Smooth muscle cell (in vitro differentiated cells): ENCODE measurements around the gene ATF6B. TPM values are rescaled to one million over a fixed set of nuclear protein-coding genes. Genes with fewer than 3 reads are reported as not detected.

Source experiments
- DNase-seq: peaks from one replicate; lab custom pipeline; 2025; ENCODE audit not compliant: unreplicated experiment; lab: John Stamatoyannopoulos, UW
- H2AFZ ChIP-seq: fragments of 200-600 bp; sonication (generic); 2 replicates; pipeline ENCODE4 v1.6.0; 2016; ENCODE audit warnings: antibody characterized with exemption, low read depth, mild to moderate bottlenecking
- H3F3A ChIP-seq: fragments of 200-600 bp; sonication (generic); 2 replicates; pipeline ENCODE4 v1.6.0; 2017; ENCODE audit warnings: antibody characterized with exemption, low read depth
- H3K27ac ChIP-seq: fragments of 200-600 bp; sonication (generic); 2 replicates; pipeline ENCODE4 v1.5.1; 2016; ENCODE audit warnings: low read depth, mild to moderate bottlenecking
- H3K27me3 ChIP-seq: fragments of 200-600 bp; sonication (generic); 2 replicates; pipeline ENCODE4 v1.6.1; 2016; ENCODE audit warnings: low read depth, mild to moderate bottlenecking
- H3K36me3 ChIP-seq: fragments of 200-600 bp; sonication (generic); 2 replicates; pipeline ENCODE4 v1.5.1; 2016; ENCODE audit warnings: low read depth
- H3K4me1 ChIP-seq: fragments of 200-600 bp; sonication (generic); 2 replicates; pipeline ENCODE4 v1.5.1; 2016; ENCODE audit warnings: low read depth
- H3K4me2 ChIP-seq: fragments of 200-600 bp; sonication (generic); 2 replicates; pipeline ENCODE4 v1.6.0; 2016; ENCODE audit warnings: mild to moderate bottlenecking
- H3K4me3 ChIP-seq: fragments of 200-600 bp; sonication (generic); 2 replicates; pipeline ENCODE4 v1.5.1; 2016; ENCODE audit warnings: mild to moderate bottlenecking
- H3K79me2 ChIP-seq: fragments of 200-600 bp; sonication (generic); 2 replicates; pipeline ENCODE4 v1.6.0; 2016; ENCODE audit warnings: low read depth, mild to moderate bottlenecking
- H3K9ac ChIP-seq: fragments of 200-600 bp; sonication (generic); 2 replicates; pipeline ENCODE4 v1.6.0; 2016; ENCODE audit warnings: low read depth
- H3K9me3 ChIP-seq: fragments of 200-600 bp; sonication (generic); replicated peaks from 2 replicates; pipeline ENCODE4 v1.5.1; 2016; ENCODE audit warnings: low read depth
- H4K20me1 ChIP-seq: fragments of 200-600 bp; sonication (generic); 2 replicates; pipeline ENCODE4 v1.6.0; 2016; ENCODE audit warnings: low read depth
- CTCF ChIP-seq: fragments of 200-600 bp; sonication (generic); IDR thresholded peaks from 2 replicates; pipeline ENCODE4 v1.5.1; 2017; ENCODE audit warnings: borderline replicate concordance, mild to moderate bottlenecking, antibody characterized with exemption; ENCODE audit not compliant: insufficient read depth, poor library complexity, severe bottlenecking
- WGBS: methylation state at CpG from one replicate; pipeline ENCODE4 v1.1.7; 2016; ENCODE audit warnings: low lambda C conversion rate; 5-methylcytosine and 5-hydroxymethylcytosine counted together
- polyA plus RNA-seq: library from polyadenylated mRNA; unstranded; fragments of >200 nt; fragmentation: Nextera tagmentation; extraction: Ambion mirVana; gene quantifications from 2 replicates; pipeline ENCODE4 v1.2.1, GENCODE V29; 2016
- total RNA-seq: library from RNA; depleted of rRNA; stranded (reverse); fragments of >200 nt; gene quantifications from 2 replicates; pipeline ENCODE4 v1.2.3, GENCODE V29; 2014

ATF6B gene
- total and polyA plus RNA-seq, 2 experiments from 2014 or later = 22.2 to 22.5 TPM

- Histone ChIP-seq H3K9me3 (no peaks in the 10 kb centered on the region), H3F3A (peaks cover 7% of the 10 kb centered on the region), H3K4me3 (no peak within 1 kb of the TSS), H2AFZ (no peak within 1 kb of the TSS), H3K4me2 (peak within 1 kb of the TSS; percentile 11), H3K4me1 (peaks cover 5% of the 10 kb centered on the region), H3K27me3 (peaks cover 16% of the 10 kb centered on the region), H3K36me3 (no peaks in the 10 kb centered on the region), H4K20me1 (no peaks in the 10 kb centered on the region), H3K79me2 (no peaks in the 10 kb centered on the region), H3K27ac (no peak within 1 kb of the TSS), H3K9ac (no peak within 1 kb of the TSS)
- TF ChIP-seq CTCF = no peak
- DNase-seq = no peak
- WGBS = 48% methylated on average over 9 of the region's 12 CpGs
Observed at GRCh38 chr6:32109114-32109764, 18.8 kb downstream of the ATF6B start, which contains the start of gene TNXB. TSS of gene TNXB (minus strand) at chr6:32109338. CDS start at chr6:32098198, 11,140 bp downstream.

- H3K27me3 ChIP-seq = peaks cover 16% of the 10 kb centered on the region
- H3F3A ChIP-seq = peaks cover 7% of the 10 kb centered on the region
- no peak overlapping the region for H3K4me3 ChIP-seq
- no peak for TF ChIP-seq CTCF
- H2AFZ ChIP-seq = no peak overlapping the region
- H3K9me3 ChIP-seq = no peaks in the 10 kb centered on the region
- peaks cover 5% of the 10 kb centered on the region for H3K4me1 ChIP-seq
- H3K9ac ChIP-seq = no peak overlapping the region
- H4K20me1 ChIP-seq = no peaks in the 10 kb centered on the region
- H3K36me3 ChIP-seq = no peaks in the 10 kb centered on the region
- H3K79me2 ChIP-seq = no peaks in the 10 kb centered on the region
- H3K27ac ChIP-seq = no peak overlapping the region
- no peak for DNase-seq
- H3K4me2 ChIP-seq = peak overlapping the region; percentile 11
- 69% methylated on average over 6 of the region's 6 CpGs for WGBS
Observed at GRCh38 chr6:32108727-32109113, 19.3 kb downstream of the ATF6B start.

- TF ChIP-seq CTCF = no peak
- WGBS = 15% methylated on average over 5 of the region's 15 CpGs
- H3K9ac ChIP-seq = no peak overlapping the region
- no peaks in the 10 kb centered on the region for H3K36me3 ChIP-seq
- H3K27me3 ChIP-seq = peaks cover 16% of the 10 kb centered on the region
- no peak overlapping the region for H3K27ac ChIP-seq
- H4K20me1 ChIP-seq = no peaks in the 10 kb centered on the region
- DNase-seq = no peak
- H3K79me2 ChIP-seq = no peaks in the 10 kb centered on the region
- H2AFZ ChIP-seq = no peak overlapping the region
- H3F3A ChIP-seq = peaks cover 7% of the 10 kb centered on the region
- H3K4me1 ChIP-seq = peaks cover 5% of the 10 kb centered on the region
- H3K9me3 ChIP-seq = no peaks in the 10 kb centered on the region
- H3K4me3 ChIP-seq = no peak overlapping the region
- H3K4me2 ChIP-seq = peak overlapping the region; percentile 11
Observed at GRCh38 chr6:32108094-32108627, 19.9 kb downstream of the ATF6B start.

GRCh38 chr6:32107406-32107805 lies 20.6 kb downstream of the ATF6B start:
- H3K4me1 ChIP-seq = peaks cover 5% of the 10 kb centered on the region
- TF ChIP-seq CTCF = no peak
- H3K36me3 ChIP-seq = no peaks in the 10 kb centered on the region
- H3F3A ChIP-seq = peaks cover 5% of the 10 kb centered on the region
- WGBS = 88% methylated on average over 1 of the region's 1 CpG
- no peak overlapping the region for H3K27ac ChIP-seq
- DNase-seq = no peak
- H2AFZ ChIP-seq = no peak overlapping the region
- no peaks in the 10 kb centered on the region for H4K20me1 ChIP-seq
- H3K79me2 ChIP-seq = no peaks in the 10 kb centered on the region
- H3K4me3 ChIP-seq = no peak overlapping the region
- no peaks in the 10 kb centered on the region for H3K9me3 ChIP-seq
- H3K27me3 ChIP-seq = peaks cover 16% of the 10 kb centered on the region
- no peak overlapping the region for H3K4me2 ChIP-seq
- no peak overlapping the region for H3K9ac ChIP-seq
